ENCODE results near the gene SLC25A47.
"Not testable (repeated sequence)": the region's sequence is repeated elsewhere in the genome, so short reads cannot be mapped to it uniquely, and the experiment has no call there.

Gene SLC25A47

GRCh38 chr14:100290607-100291304 is 32.4 kb upstream of the SLC25A47 start:
- no peak for DNase-seq

- no peak for DNase-seq
Observed at GRCh38 chr14:100291305-100292075, 31.6 kb upstream of the SLC25A47 start.

- DNase-seq, result no peak
Observed at GRCh38 chr14:100292301-100292775, 30.8 kb upstream of the SLC25A47 start.

- DNase-seq, result no peak
Observed at GRCh38 chr14:100292776-100293461, 30.2 kb upstream of the SLC25A47 start.

- DNase-seq, result no peak
Observed at GRCh38 chr14:100293497-100294212, 29.5 kb upstream of the SLC25A47 start.

- no peak for DNase-seq
Observed at GRCh38 chr14:100294213-100294962, 28.8 kb upstream of the SLC25A47 start.

- DNase-seq, result no peak
Observed at GRCh38 chr14:100294963-100295330, 28.2 kb upstream of the SLC25A47 start.

- no peak for DNase-seq
Observed at GRCh38 chr14:100295376-100296105, 27.6 kb upstream of the SLC25A47 start.

GRCh38 chr14:100296106-100296651 is 27.0 kb upstream of the SLC25A47 start:
- DNase-seq, result no peak

- DNase-seq, result not testable (repeated sequence)
Observed at GRCh38 chr14:100296729-100297128, 26.4 kb upstream of the SLC25A47 start.

GRCh38 chr14:100297320-100298300 is 25.5 kb upstream of the SLC25A47 start:
- no peak for DNase-seq

- DNase-seq, result no peak
Observed at GRCh38 chr14:100298551-100299237, 24.4 kb upstream of the SLC25A47 start.

GRCh38 chr14:100299238-100299560 is 23.9 kb upstream of the SLC25A47 start:
- DNase-seq, result no peak

GRCh38 chr14:100302616-100303015 is 20.5 kb upstream of the SLC25A47 start:
- no peak for DNase-seq

- DNase-seq, result no peak
Observed at GRCh38 chr14:100303179-100303578, 20.0 kb upstream of the SLC25A47 start.

GRCh38 chr14:100303925-100304324 is 19.2 kb upstream of the SLC25A47 start:
- DNase-seq, result no peak

GRCh38 chr14:100304825-100305323 is 18.3 kb upstream of the SLC25A47 start:
- DNase-seq, result peak; percentile 60

- DNase-seq, result peak; percentile 44
Observed at GRCh38 chr14:100305324-100306100, 17.6 kb upstream of the SLC25A47 start.

Measured in NCI-H146 (cell line).